GM12878 (cell line): ENCODE measurements around the gene MB21D2. TPM values are rescaled to one million over a fixed set of nuclear protein-coding genes. Genes with fewer than 3 reads are reported as not detected.

Source experiments
- ATF3 ChIP-seq: IDR thresholded peaks from 2 replicates; pipeline ENCODE4 v1.6.1; 2011; ENCODE audit warnings: low read depth, mild to moderate bottlenecking, low read length, moderate library complexity, borderline replicate concordance; ENCODE audit errors: extremely low read depth
- BCL11A ChIP-seq: IDR thresholded peaks from 2 replicates; pipeline ENCODE4 v1.6.1; 2011; ENCODE audit warnings: low read depth, low read length
- CUX1 ChIP-seq: IDR thresholded peaks from 2 replicates; pipeline ENCODE4 v1.6.1; 2012; ENCODE audit warnings: improper control_type of control experiment, low read depth, low read length; ENCODE audit not compliant: insufficient replicate concordance
- ETV6 ChIP-seq, 2 experiments: fragments of 450-650 bp in 1 of 2; IDR thresholded peaks in 1 of 2; conservative IDR thresholded peaks in 1 of 2; 2 replicates each; pipeline ENCODE4 v1.6.1; 2014; ENCODE audit warnings: antibody characterized with exemption in 1 of 2, borderline replicate concordance in 1 of 2, low read depth in 1 of 2, mild to moderate bottlenecking in 1 of 2, moderate library complexity in 1 of 2
- IKZF1 ChIP-seq: fragments of 450-650 bp; conservative IDR thresholded peaks from 2 replicates; pipeline ENCODE4 v1.6.1; 2017; ENCODE audit warnings: antibody characterized with exemption, mild to moderate bottlenecking
- IRF5 ChIP-seq: fragments of 450-650 bp; IDR thresholded peaks from 2 replicates; pipeline ENCODE4 v1.6.1; 2017; ENCODE audit warnings: borderline replicate concordance
- KLF5 ChIP-seq: fragments of 450-650 bp; IDR thresholded peaks from 2 replicates; pipeline ENCODE4 v1.6.1; 2014; ENCODE audit warnings: mild to moderate bottlenecking; ENCODE audit not compliant: partially characterized antibody
- NFIC ChIP-seq: IDR thresholded peaks from 2 replicates; pipeline ENCODE4 v1.6.1; 2012; ENCODE audit warnings: low read depth, mild to moderate bottlenecking, inconsistent platforms, low read length, moderate library complexity
- NR2F1 ChIP-seq: fragments of 450-650 bp; conservative IDR thresholded peaks from 2 replicates; pipeline ENCODE4 v1.6.1; 2017; ENCODE audit warnings: mild to moderate bottlenecking
- NRF1 ChIP-seq: conservative IDR thresholded peaks from 2 replicates; pipeline ENCODE4 v1.6.1; 2011; ENCODE audit warnings: mild to moderate bottlenecking, low read depth, low read length, improper control_type of control experiment
- POLR2A ChIP-seq: IDR thresholded peaks from 2 replicates; pipeline ENCODE4 v1.6.1; 2011; ENCODE audit warnings: low read depth, mild to moderate bottlenecking, low read length
- SP1 ChIP-seq: IDR thresholded peaks from one replicate; pipeline ENCODE4 v1.6.1; 2011; ENCODE audit warnings: low read depth, low read length
- SPI1 ChIP-seq: IDR thresholded peaks from 2 replicates; pipeline ENCODE4 v1.6.1; 2011; ENCODE audit warnings: low read depth, mild to moderate bottlenecking, low read length, moderate library complexity, borderline replicate concordance; ENCODE audit not compliant: insufficient read depth
- SRF ChIP-seq, 2 experiments: IDR thresholded peaks; 2 replicates each; pipeline ENCODE4 v1.6.1; 2011; ENCODE audit warnings: low read depth in 2 of 2, low read length in 2 of 2, mild to moderate bottlenecking in 1 of 2, moderate library complexity in 1 of 2
- SUPT20H ChIP-seq: IDR thresholded peaks from 2 replicates; pipeline ENCODE4 v1.6.1; 2011; ENCODE audit warnings: low read depth, mild to moderate bottlenecking, low read length, moderate library complexity, borderline replicate concordance; ENCODE audit not compliant: control insufficient read depth
- TCF12 ChIP-seq: IDR thresholded peaks from 2 replicates; pipeline ENCODE4 v1.6.1; 2011; ENCODE audit warnings: low read depth, mild to moderate bottlenecking, low read length
- ZBTB40 ChIP-seq: fragments of 450-650 bp; IDR thresholded peaks from 2 replicates; pipeline ENCODE4 v1.6.1; 2016; ENCODE audit warnings: mild to moderate bottlenecking, moderate library complexity, borderline replicate concordance
- ZNF274 ChIP-seq: IDR thresholded peaks from one replicate; pipeline ENCODE4 v1.8.0; 2011; ENCODE audit not compliant: insufficient read length, insufficient read depth
- polyA plus RNA-seq, 11 experiments: library from polyadenylated mRNA; depleted of rRNA in 4 of 11; unstranded in 6 of 11; stranded (reverse) in 5 of 11; fragments of >200 nt; fragmentation: Nextera tagmentation in 4 of 11; fragmentation: Illumina TruSeq in 1 of 11; extraction: Ambion mirVana in 4 of 11; extraction: Trizol in 1 of 11; gene quantifications; 1 replicate in 1 of 11; 2 replicates in 10 of 11; pipeline versions ENCODE4 v1.2.1 to v1.2.3, GENCODE V29; 2011 to 2016; ENCODE audit warnings: inconsistent platforms in 2 of 11, missing spikeins in 2 of 11, low read depth in 1 of 11
- total RNA-seq, 4 experiments: library from RNA; depleted of rRNA in 3 of 4; stranded (reverse); fragments of >200 nt in 3 of 4; fragmentation: Illumina TruSeq in 1 of 4; extraction: Trizol in 1 of 4; gene quantifications; 2 replicates each; pipeline versions ENCODE4 v1.2.1 to v1.2.3, GENCODE V29; 2013 to 2021

Gene MB21D2
- total and polyA plus RNA-seq, 10 of the 15 experiments (the other 5 are each of a cell fraction or from before 2014, with no cell fraction given), result 7.9 to 21.2 (median 15.3) TPM

GRCh38 chr3:192892981-192893700 lies 24.5 kb downstream of the MB21D2 start (continued):
- TF ChIP-seq ZBTB40 (no peak), SP1 (peak; percentile 60), POLR2A (peak; percentile 55), TCF12 (peak; percentile 65; the same call in 1 of the 2 replicates), IKZF1 (peak; percentile 99), ETV6 (conservative IDR thresholded peaks at IDR 0.05 in 1 of 2, IDR thresholded peaks at IDR 0.05 in 1 of 2; ENCODE audit: borderline replicate concordance in 1 of 2, low read depth in 1 of 2) (peak in 1 of 2 experiments; percentile 90; a peak in 2 of 4 replicates), NR2F1 (peak; percentile 97), SPI1 (peak; percentile 53; the same call in 1 of the 2 replicates), NRF1 (0 out of 2 replicates have a peak, but pooled peaks have one; percentile 6), ATF3 (no peak), KLF5 (peak; percentile 92), IRF5 (no peak), CUX1 (peak; percentile 53), NFIC (peak; percentile 98), SUPT20H (no peak), ZNF274 (no peak), SRF (IDR thresholded peaks at IDR 0.05; ENCODE audit: low read depth in 2 of 2, low read length in 2 of 2) (no peak), BCL11A (peak; percentile 91)
